HG02763 (cell line): ENCODE results near the gene E2F1.
"Not testable (repeated sequence)": the region's sequence is repeated elsewhere in the genome, so short reads cannot be mapped to it uniquely, and the experiment has no call there.

Experiments used
- ATAC-seq: cut with Tn5 transposase; IDR thresholded peaks from one replicate; pipeline ENCODE4 v1.9.1; 2021; ENCODE audit warnings: mild to moderate bottlenecking, moderate library complexity; ENCODE audit not compliant: unreplicated experiment

The E2F1 gene

GRCh38 chr20:33659341-33660034 lies 26.7 kb downstream of the E2F1 start:
- no peak for ATAC-seq

- no peak for ATAC-seq
Measured at GRCh38 chr20:33658929-33659328, 27.3 kb downstream of the E2F1 start.

DNA sequence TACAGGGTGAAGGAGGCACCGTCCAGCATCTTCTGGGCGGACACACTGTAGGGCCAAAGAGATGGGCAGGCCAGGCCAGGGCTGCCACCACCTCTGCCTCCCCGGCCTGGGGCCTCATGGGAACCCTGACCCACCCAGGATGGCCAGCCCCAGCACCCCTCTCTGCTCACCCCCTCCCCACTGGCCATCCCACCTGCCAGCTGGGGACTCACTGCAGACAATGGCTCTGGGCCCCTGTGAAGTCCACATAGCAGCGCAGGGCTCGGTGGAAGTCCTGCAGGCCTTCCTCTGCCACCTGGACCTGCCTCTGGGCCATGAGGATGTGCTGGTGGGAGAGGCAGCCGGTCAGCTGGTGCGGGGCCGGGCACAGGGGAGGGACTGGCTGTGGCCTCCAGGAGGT lies 27.7 kb downstream of the E2F1 start:
- ATAC-seq = no peak

GRCh38 chr20:33657704-33658095 lies 28.5 kb downstream of the E2F1 start:
- ATAC-seq = no peak

GRCh38 chr20:33656783-33657703 lies 29.1 kb downstream of the E2F1 start:
- ATAC-seq = no peak

DNA sequence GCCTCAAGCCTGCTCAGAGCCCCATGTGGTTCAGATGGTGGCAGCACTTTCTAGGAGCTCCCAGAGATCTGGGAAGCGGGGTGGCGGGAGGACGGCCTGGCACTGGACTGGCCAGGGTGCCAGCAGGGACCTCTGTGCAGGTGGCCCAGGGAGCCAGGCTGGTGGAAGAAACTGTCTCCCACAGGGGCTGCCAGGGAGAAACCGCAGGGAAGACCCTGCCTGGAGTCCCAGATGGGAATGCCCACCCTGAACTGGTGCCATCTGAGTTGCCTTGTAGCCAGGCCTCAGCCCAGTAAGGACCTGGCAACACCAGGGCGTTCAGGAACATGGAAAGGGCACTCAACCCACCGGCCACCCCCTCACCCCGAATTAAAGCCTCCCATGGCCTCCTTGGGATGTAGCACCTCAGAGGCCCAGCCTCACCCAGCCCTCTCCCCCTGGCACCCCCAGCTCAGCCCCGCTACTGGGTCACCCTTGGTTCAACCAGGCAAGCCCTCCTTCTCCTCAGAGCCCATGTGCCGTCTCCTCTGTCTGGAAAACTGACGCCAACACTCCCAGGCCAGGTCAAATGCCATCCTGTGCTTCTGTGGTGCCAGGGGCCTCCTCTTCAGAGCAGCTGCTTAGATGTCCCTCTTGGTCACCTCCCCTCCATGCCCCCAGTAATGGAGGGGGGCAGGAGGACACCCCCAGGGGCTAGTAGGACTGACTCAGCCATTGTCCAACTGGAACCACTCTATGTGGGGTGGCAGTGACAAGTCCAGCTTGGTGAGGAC lies 30.0 kb downstream of the E2F1 start:
- no peak for ATAC-seq

DNA sequence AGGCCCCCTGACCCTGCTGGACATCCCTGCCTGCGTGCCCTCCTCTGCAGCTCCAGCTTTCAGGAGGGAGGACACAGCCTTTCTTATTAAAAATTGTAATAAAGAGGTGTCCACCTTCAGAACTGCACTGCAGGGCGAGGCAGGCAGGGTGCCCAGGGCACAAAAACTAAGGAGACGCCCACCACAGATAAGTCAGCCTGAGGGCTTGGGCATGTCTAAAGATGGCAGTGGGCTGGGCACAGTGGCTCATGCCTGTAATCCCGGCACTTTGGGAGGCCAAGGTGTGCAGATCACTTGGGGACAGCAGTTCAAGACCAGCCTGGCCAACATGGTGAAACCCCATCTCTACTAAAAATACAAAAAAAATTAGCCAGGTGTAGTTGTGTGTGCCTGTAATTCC lies 31.0 kb downstream of the E2F1 start:
- ATAC-seq = no peak

DNA sequence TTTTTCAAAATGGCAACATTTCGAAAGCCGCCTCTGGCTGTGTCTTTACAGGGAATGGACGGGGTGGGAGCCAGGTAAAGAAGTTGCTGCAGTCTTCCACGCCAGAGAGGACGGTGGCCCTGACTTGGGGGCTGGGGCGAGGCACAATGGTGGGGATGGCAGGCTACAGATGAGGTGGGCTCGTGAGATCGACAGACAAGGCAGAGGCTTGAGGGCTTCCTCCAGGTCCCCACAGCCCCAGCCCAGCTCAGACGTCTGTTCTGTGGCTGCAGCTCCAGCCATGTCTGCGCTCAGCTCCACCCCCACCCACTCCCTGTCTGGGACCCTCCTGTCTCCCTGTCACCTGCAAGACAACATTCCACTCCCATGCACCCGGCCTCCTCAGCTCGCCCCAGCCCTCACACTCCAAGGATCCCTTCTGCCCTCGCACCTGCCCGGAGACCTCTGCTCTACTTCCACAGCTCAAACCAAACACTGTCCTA lies 31.5 kb downstream of the E2F1 start:
- ATAC-seq = no peak

- no peak for ATAC-seq
Measured at GRCh38 chr20:33653900-33654596, 32.1 kb downstream of the E2F1 start.

DNA sequence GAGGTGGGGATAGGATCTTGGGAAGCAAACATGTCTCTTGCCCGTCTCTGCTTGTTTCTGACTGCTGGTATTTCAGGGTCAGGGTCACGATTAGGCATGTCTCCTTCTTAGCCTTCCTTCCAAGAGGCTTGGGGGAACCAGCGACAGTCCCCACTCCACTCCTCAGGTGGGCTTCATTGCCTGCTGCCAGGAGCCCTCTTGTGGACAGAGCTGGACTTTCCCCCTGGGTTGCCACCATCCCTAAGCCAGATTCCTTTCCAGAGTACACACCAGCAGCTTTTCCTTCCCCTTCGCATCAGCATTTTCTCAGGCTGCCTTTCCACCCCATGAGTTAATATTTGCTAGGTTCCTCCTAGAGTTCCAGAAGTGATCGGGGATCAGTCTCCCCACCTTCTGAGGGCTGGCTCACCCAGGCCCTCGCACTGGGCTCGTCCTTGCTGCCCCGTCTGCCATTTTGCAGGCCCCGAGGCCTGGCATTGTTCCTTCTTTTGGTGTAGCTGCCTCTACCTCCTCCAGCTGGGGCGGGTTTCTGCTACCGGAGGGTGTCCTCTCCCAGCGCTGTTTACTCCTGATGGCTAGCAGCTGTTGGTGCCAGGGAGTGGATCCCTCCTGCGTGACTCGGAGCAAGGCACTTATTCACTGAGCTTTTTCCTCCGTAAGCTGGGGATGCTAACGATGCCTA lies 32.8 kb downstream of the E2F1 start:
- no peak for ATAC-seq

- ATAC-seq = no peak
Measured at GRCh38 chr20:33651562-33652048, 34.6 kb downstream of the E2F1 start.

DNA sequence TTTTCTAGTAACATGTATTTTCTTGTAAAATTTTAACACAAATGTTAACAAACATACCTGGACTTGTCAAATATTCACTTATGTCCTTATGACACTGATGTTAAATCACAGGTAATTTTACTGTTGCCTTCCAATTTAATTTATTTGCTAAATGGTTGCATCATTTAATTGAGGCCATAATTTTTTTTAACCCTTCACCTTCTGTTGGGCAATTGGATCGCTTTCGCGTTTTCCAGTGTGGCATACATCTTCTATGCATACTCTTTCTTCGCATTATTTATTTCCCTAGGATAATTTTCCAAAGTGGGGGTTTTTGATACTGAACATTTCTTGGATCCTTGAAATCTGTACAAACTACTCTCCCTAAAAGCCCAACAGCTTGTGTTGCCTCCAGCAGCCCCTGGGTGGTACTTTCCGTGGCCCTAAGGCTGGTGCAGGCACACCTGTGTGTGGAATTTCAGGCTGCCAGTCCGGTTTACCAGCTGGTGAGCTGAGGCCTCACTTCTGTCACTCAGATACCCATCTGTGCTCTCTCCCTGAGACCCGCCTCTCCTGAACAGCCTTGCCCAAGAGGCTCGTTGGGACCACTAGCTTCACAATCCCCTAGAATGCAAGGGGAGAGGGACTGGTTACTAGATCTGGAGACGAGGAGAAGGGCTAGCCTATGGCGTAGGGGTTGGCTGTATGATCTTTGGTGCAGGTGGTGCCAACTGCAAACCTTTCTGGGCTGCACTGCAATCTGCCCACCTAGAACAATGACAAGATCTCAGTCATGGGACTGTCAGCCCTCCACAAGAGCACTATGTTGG lies 35.2 kb downstream of the E2F1 start:
- no peak for ATAC-seq

DNA sequence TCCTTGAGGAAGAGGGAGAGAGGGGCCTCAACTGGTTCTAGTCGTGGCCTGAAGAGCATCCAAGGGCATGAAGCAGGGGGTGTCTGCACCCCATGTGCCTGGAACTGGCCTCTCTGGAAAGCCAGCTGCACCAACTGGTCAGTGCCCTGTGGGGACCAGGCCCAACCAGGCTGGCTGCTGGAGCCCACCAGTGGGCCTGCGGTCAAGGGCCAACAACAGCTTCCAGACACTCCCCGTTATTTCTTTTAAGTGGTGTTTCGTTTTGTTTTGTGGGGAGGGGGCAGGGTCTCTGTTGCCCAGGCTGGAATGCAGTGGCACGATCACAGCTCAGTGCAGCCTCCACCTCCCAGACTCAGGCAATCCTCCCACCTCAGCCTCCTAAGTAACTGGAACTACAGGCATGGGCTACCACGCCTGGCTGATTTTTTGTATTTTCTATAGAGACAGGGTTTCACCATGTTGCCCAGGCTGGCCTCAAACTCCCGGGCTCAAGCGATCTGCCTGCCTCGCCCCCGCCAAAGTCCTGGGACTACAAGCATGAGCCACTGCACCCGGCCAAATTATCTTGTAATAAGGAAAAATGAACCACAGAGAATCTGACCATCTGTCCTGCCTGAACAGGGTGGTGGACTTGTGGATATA lies 36.0 kb downstream of the E2F1 start:
- ATAC-seq = no peak

DNA sequence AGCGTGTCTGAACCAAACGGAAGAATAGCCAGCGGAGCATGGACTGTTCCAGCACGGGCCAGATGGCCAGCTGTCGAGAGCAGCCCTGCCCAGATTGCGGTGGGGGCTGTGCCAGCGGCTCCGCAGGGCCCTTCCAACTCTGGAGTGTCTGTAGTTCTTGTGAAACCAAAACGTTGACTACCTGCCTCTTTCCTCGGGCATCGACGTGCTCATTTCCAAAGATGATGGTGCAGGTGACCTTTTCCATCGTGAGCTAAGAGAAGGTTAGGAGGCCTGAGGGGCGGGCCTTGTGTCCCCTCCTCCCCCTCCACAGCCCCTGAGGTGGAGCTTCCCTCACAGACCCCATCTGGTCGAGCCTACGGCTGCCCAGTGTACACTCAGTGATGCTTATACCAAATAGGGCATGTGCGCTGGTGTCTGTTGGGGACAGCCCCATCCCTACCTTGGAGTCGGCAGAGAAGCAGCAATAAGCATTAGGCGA lies 36.9 kb downstream of the E2F1 start:
- no peak for ATAC-seq

- ATAC-seq = no peak
Measured at GRCh38 chr20:33648396-33649004, 37.7 kb downstream of the E2F1 start.

DNA sequence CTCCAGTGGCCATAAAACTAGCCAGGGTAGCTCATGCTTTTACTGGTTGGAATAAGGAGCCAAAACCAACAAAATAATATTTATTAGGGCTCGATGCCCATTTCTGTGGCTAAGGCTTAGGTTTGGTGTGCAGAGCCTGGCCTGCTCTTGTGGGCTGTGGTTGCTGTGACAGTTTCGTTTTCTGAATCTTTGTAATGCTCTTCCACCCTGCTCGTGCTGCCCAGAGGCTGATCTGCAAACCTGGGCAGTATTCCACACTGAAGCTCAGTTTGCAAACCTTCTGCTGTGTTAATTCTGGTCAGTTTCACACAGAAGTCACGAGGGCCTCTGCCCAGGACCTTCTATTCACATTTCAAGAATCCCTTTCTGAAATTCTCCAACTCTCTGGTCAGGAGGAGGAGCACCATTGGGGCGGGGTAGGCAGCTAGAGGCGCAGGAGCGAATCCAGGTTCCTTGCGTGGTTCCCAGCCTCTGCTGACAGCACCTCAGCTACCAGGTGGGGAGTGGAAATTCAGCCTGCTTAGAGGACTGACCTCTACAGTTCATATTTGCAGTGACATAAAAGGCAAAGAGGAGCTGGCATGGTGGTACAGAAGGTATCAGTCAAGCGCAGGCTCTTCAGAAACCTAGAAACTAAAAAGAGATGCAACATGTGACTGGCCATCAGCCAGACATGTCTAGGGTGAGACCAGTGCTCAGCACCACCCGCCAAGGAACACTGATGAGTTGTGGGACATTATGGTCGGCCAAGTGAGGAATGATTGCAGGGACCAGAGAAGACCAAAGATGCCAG lies 38.4 kb downstream of the E2F1 start:
- peak; percentile 55 for ATAC-seq

- ATAC-seq = not testable (repeated sequence)
Measured at GRCh38 chr20:33646959-33647602, 39.1 kb downstream of the E2F1 start.
